HL-60 (cell line): ENCODE measurements around the gene MAGI2.

ENCODE experiments used
- DNase-seq, 2 experiments: peaks; one replicate each; pipeline ENCODE4 v3.0.0-alpha.2; 2010 to 2020; ENCODE audit warnings: low read depth in 1 of 2, low spot score in 1 of 2
- H3K27ac ChIP-seq: fragments of 250-450 bp; sonication (Bioruptor Pico); replicated peaks from 2 replicates; pipeline ENCODE4 v1.5.1; 2020; ENCODE audit warnings: mild to moderate bottlenecking, moderate library complexity
- H3K27me3 ChIP-seq: fragments of 250-450 bp; sonication (Bioruptor Pico); 2 replicates; pipeline ENCODE4 v1.5.1; 2021; ENCODE audit warnings: mild to moderate bottlenecking, moderate library complexity; ENCODE audit not compliant: insufficient read depth, poor library complexity, severe bottlenecking
- H3K4me3 ChIP-seq: replicated peaks from 2 replicates; pipeline ENCODE4 v1.5.1; 2011; ENCODE audit warnings: mild to moderate bottlenecking, control low read depth, low read length; ENCODE audit not compliant: insufficient read depth
- GABPA ChIP-seq: IDR thresholded peaks from 2 replicates; pipeline ENCODE4 v1.6.1; 2012; ENCODE audit warnings: low read depth
- POLR2AphosphoS5 ChIP-seq: IDR thresholded peaks from 2 replicates; pipeline ENCODE4 v1.6.1; 2012; ENCODE audit warnings: low read depth
- SPI1 ChIP-seq: IDR thresholded peaks from 2 replicates; pipeline ENCODE4 v1.6.1; 2012; ENCODE audit warnings: low read depth, mild to moderate bottlenecking, borderline replicate concordance
- TF ChIP-seq, protein P1 (sequence below): IDR thresholded peaks from one replicate; pipeline ENCODE4 v1.5.1; 2011; ENCODE audit warnings: low read length, control low read depth, inconsistent platforms; ENCODE audit not compliant: insufficient read depth
- TF ChIP-seq, protein P2 (sequence below): IDR thresholded peaks from 2 replicates; pipeline ENCODE4 v1.6.1; 2012; ENCODE audit warnings: low read depth; ENCODE audit not compliant: insufficient replicate concordance

Gene MAGI2

DNA sequence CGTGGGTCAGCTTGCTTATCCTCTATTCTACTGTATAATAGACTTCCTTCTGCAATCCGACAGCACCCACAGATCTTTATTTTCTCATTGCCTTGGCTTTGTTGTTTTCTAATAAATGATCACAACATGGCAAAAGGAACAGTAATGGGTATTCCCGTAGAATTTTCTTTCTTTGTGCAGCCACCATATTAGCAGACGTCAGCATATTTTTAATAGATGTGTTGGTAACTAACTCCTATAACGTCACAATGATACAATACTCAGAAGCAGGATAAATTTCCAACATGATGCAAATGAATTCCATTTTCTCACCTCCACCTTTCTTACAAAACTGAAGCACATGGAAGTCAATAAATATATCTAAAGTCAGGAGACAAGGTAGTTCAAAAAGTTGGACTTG is 617.6 kb downstream of the MAGI2 start:
- no peak overlapping the region for H3K27ac ChIP-seq
- no peaks in the 10 kb centered on the region for H3K27me3 ChIP-seq
- no peak for DNase-seq
- no peak overlapping the region for H3K4me3 ChIP-seq
- TF ChIP-seq SPI1 (no peak), GABPA (no peak), POLR2AphosphoS5 (no peak)
- TF ChIP-seq, protein P1, sequence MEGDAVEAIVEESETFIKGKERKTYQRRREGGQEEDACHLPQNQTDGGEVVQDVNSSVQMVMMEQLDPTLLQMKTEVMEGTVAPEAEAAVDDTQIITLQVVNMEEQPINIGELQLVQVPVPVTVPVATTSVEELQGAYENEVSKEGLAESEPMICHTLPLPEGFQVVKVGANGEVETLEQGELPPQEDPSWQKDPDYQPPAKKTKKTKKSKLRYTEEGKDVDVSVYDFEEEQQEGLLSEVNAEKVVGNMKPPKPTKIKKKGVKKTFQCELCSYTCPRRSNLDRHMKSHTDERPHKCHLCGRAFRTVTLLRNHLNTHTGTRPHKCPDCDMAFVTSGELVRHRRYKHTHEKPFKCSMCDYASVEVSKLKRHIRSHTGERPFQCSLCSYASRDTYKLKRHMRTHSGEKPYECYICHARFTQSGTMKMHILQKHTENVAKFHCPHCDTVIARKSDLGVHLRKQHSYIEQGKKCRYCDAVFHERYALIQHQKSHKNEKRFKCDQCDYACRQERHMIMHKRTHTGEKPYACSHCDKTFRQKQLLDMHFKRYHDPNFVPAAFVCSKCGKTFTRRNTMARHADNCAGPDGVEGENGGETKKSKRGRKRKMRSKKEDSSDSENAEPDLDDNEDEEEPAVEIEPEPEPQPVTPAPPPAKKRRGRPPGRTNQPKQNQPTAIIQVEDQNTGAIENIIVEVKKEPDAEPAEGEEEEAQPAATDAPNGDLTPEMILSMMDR: no peak
- TF ChIP-seq, protein P2, sequence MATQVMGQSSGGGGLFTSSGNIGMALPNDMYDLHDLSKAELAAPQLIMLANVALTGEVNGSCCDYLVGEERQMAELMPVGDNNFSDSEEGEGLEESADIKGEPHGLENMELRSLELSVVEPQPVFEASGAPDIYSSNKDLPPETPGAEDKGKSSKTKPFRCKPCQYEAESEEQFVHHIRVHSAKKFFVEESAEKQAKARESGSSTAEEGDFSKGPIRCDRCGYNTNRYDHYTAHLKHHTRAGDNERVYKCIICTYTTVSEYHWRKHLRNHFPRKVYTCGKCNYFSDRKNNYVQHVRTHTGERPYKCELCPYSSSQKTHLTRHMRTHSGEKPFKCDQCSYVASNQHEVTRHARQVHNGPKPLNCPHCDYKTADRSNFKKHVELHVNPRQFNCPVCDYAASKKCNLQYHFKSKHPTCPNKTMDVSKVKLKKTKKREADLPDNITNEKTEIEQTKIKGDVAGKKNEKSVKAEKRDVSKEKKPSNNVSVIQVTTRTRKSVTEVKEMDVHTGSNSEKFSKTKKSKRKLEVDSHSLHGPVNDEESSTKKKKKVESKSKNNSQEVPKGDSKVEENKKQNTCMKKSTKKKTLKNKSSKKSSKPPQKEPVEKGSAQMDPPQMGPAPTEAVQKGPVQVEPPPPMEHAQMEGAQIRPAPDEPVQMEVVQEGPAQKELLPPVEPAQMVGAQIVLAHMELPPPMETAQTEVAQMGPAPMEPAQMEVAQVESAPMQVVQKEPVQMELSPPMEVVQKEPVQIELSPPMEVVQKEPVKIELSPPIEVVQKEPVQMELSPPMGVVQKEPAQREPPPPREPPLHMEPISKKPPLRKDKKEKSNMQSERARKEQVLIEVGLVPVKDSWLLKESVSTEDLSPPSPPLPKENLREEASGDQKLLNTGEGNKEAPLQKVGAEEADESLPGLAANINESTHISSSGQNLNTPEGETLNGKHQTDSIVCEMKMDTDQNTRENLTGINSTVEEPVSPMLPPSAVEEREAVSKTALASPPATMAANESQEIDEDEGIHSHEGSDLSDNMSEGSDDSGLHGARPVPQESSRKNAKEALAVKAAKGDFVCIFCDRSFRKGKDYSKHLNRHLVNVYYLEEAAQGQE: no peak

DNA sequence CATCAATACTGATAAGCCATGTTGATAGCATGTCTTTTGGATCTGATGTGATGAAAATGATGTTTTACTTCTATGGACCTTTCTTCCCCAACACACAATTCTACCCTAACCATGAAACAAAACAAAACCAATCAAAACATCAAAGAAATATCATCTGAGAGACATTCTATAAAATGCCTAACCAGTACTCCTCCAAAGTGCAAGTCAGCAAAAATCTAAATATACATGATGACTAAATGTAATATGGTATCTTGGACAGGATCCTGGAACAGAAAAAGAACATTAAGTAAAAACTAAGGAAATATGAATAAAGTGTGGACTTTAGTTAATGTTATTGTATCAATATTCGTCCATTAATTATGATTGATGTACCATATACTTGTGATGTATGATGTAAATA is 625.1 kb downstream of the MAGI2 start:
- DNase-seq: no peak
- Histone ChIP-seq H3K4me3 (no peak overlapping the region), H3K27ac (no peak overlapping the region), H3K27me3 (no peaks in the 10 kb centered on the region)
- TF ChIP-seq GABPA: no peak
- TF ChIP-seq, protein P2: no peak

DNA sequence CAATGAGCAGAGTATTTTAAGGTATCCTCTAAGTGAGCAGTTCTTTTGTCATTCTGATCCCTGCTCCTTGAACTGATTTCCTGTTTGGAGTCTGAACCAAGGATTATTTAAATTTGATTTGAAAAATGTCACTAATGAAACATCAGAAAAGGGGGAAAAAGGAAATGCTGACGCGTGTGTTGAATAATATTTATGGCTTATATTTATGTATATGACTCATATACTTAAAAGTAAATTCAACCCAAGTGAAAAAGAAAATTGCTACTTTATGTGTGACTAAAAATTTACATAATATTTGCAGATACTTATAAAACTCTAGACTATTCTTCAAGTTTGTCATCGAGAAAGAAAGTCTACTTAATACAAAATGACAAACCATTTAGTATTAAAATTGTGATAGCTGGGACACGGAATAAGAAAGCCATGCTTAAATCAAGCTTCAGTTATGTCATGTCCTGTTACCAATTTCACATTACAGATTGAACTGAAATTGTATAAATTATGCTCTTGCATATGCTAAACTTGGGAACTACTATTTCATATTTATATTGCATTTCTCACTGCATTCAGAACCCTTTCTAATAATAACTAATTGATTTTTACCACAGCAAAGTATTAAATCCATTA is 649.9 kb downstream of the MAGI2 start:
- no peak for DNase-seq
- Histone ChIP-seq H3K4me3 (no peak overlapping the region), H3K27me3 (no peaks in the 10 kb centered on the region), H3K27ac (no peak overlapping the region)
- no peak for TF ChIP-seq SPI1
- TF ChIP-seq, protein P2: no peak
- no peak for TF ChIP-seq GABPA
- TF ChIP-seq, protein P1: no peak
- TF ChIP-seq POLR2AphosphoS5: no peak

DNA sequence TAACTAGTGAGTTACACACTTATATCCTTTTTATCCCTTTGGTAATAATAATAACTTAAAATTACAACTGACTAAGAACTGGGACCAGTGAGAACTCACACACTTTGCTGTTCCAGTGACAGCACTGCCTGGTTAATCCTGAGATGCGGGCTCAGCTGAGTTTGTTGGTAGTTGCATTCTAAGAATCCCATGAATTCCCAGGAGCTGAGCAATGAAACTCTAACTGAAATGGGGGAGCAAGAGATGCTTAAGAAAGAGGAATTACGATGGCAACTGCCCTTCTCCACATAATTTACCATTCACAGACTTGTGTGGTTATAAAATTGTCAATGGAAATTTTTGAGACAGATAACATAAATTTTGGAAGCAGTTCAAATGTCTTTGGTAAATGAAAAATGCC is 659.4 kb downstream of the MAGI2 start:
- Histone ChIP-seq H3K4me3 (no peak overlapping the region), H3K27me3 (no peaks in the 10 kb centered on the region), H3K27ac (no peak overlapping the region)
- DNase-seq: no peak
- TF ChIP-seq GABPA (no peak), SPI1 (no peak), POLR2AphosphoS5 (no peak)
- TF ChIP-seq, protein P1: no peak
- TF ChIP-seq, protein P2: no peak
